ENCODE results near the gene NDUFS6.

NDUFS6 gene

GRCh38 chr5:1801222-1801966, at the start of gene NDUFS6:
TSS of gene NDUFS6 (plus strand) at chr5:1801407. CDS start at chr5:1801418, 11 bp downstream.
- DNase-seq (ENCODE audit: low spot score): peak; percentile 89

GRCh38 chr5:1751864-1752822, 49.1 kb upstream of the NDUFS6 start:
- DNase-seq (ENCODE audit: low spot score): no peak

GRCh38 chr5:1752881-1753280, 48.3 kb upstream of the NDUFS6 start:
- no peak for DNase-seq (ENCODE audit: low spot score)

- DNase-seq (ENCODE audit: low spot score): no peak
These were observed 47.7 kb upstream of the NDUFS6 start for GRCh38 chr5:1753490-1753889.

- DNase-seq (ENCODE audit: low spot score): no peak
These were observed 46.5 kb upstream of the NDUFS6 start for GRCh38 chr5:1754531-1755220.

GRCh38 chr5:1755321-1755949, 45.8 kb upstream of the NDUFS6 start:
- no peak for DNase-seq (ENCODE audit: low spot score)

- DNase-seq (ENCODE audit: low spot score): no peak
These were observed 44.7 kb upstream of the NDUFS6 start for GRCh38 chr5:1756481-1756880.

GRCh38 chr5:1757511-1757910, 43.7 kb upstream of the NDUFS6 start:
- DNase-seq (ENCODE audit: low spot score): no peak

GRCh38 chr5:1758574-1758973, 42.6 kb upstream of the NDUFS6 start:
- no peak for DNase-seq (ENCODE audit: low spot score)

GRCh38 chr5:1759378-1759970, 41.7 kb upstream of the NDUFS6 start:
- no peak for DNase-seq (ENCODE audit: low spot score)

- DNase-seq (ENCODE audit: low spot score): no peak
These were observed 41.0 kb upstream of the NDUFS6 start for GRCh38 chr5:1760231-1760630.

GRCh38 chr5:1760656-1761452, 40.4 kb upstream of the NDUFS6 start:
- DNase-seq (ENCODE audit: low spot score): no peak

GRCh38 chr5:1761453-1761755, 39.8 kb upstream of the NDUFS6 start:
- DNase-seq (ENCODE audit: low spot score): no peak

GRCh38 chr5:1762121-1762882, 38.9 kb upstream of the NDUFS6 start:
- DNase-seq (ENCODE audit: low spot score): no peak

- DNase-seq (ENCODE audit: low spot score): no peak
These were observed 38.2 kb upstream of the NDUFS6 start for GRCh38 chr5:1762883-1763547.

GRCh38 chr5:1763548-1763911, 37.7 kb upstream of the NDUFS6 start:
- no peak for DNase-seq (ENCODE audit: low spot score)

- no peak for DNase-seq (ENCODE audit: low spot score)
These were observed 37.1 kb upstream of the NDUFS6 start for GRCh38 chr5:1763960-1764605.

- DNase-seq (ENCODE audit: low spot score): no peak
These were observed 36.6 kb upstream of the NDUFS6 start for GRCh38 chr5:1764606-1764960.

Data from Ammon's horn (tissue), 1 donor.